GM18907 (cell line): Measurements from ENCODE around the gene PIEZO1.

Source experiments
- ATAC-seq: cut with Tn5 transposase; IDR thresholded peaks from one replicate; pipeline ENCODE4 v1.9.1; 2021; ENCODE audit warnings: mild to moderate bottlenecking, moderate library complexity; ENCODE audit not compliant: unreplicated experiment

PIEZO1 gene

GRCh38 chr16:88754109-88754911 is 30.7 kb downstream of the PIEZO1 start:
- no peak for ATAC-seq

GRCh38 chr16:88753602-88754001 is 31.4 kb downstream of the PIEZO1 start:
- no peak for ATAC-seq

DNA sequence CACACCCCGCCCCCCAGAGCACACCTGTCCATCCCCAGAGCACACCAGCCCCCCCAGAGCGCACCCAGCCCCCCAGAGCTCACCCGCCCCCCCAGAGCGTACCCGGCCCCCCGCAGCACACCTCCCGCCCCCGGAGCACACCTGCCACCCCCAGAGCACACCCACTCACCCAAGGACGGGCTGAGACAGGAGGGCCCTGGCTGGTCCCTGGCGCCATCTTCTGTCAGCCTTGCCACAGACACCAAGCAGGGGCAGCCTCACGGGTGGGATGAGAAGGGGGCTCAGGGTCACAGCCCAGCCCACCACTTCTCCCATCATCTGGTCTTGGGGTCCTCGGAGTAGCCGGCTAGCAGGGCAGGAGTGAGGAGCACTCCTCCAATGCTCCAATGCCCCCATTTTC is 31.8 kb downstream of the PIEZO1 start:
- no peak for ATAC-seq

DNA sequence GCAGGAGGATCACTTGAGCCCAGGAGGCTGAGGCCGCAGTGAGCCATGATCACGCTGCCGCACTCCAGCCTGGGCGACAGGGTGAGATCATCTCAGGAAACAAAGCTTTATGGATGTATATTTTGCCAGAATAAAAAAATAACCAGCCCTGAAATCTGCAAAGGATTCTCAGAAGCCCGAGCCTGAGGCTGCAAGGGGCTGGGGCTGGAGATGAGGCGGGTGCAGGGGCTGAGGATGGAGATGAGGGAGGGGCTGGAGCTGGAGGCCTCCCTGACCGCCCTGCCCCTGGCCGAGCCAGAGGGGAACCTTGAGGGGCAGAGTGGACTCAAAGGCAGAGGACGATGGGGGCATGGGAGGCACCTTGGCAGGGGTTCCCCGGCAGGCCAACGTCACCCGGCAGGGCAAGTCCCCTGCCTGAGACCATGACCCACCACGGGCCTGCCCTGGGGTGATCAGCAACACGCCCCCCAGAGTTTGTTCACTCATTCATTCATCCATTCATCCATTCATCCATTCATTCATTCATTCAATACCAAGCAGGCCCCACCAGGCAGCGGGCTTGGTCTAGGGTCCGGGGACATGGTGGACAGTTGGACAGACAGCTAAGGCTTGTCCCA is 32.5 kb downstream of the PIEZO1 start:
- ATAC-seq = no peak

DNA sequence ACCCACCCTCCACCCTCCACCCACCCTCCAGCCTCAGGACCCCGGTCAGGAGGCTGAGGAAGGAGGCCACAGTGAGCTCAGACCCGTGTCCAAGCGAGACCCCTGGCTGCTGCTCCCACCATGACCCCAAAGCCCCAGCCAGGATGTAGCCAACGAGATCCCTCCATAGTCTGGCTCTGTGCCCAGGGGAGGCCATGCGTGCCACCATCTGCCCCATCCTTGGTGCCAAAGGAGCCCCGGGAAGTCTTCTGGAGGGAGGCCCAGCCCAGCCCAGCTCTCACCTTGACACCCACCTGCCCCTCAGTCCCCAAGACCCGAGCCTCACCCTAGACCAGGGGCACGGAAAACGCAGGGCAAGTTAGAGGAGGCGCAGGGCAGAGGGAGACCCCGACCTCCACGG is 34.2 kb downstream of the PIEZO1 start:
- no peak for ATAC-seq

DNA sequence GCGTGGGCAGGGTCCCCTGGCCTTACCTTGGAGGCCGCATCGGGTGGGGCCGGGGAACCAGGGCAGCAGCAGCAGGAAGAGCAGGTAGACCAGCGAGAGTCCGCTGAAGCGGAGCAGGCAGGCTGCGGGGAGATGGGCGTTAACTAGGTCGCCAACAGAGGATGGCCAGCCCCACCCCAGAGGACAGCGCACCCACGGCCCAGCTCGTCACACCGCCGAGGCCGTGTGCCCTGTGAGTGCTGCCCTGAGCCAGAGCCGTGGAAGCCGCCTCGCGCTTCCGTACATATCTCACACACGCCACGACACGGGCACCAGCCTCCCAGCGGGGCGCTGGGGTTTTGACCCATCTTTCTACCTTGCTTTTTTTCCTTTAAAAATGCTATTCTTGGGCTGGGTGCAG is 35.7 kb downstream of the PIEZO1 start:
- ATAC-seq = no peak

GRCh38 chr16:88748364-88748763 is 36.7 kb downstream of the PIEZO1 start:
- no peak for ATAC-seq

- ATAC-seq = no peak
Measured at GRCh38 chr16:88747588-88748301, 37.3 kb downstream of the PIEZO1 start.

DNA sequence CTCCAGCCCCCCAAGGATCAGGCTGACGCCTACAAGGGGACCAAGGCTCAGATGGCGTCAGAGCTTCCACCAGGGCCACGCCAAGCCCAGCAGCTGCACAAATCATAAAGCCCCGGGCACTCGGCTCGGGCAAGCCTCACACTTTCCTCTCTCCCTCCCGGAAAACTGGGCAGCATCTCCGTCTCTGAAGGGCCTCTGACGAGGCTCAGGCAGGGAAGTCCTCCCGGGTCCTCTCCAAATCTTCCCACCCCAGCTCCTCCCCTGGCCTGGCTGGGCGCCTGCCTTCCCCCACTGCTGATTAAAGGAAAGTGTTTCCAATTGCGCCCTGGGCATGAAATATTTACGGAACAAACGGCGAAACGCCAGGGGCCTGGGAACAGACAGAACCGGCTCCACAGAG is 38.5 kb downstream of the PIEZO1 start:
- no peak for ATAC-seq

GRCh38 chr16:88744577-88745521 is 40.2 kb downstream of the PIEZO1 start:
- ATAC-seq = no peak

- ATAC-seq = no peak
Measured at GRCh38 chr16:88743693-88744576, 41.1 kb downstream of the PIEZO1 start.

GRCh38 chr16:88742896-88743605 is 42.0 kb downstream of the PIEZO1 start:
- no peak for ATAC-seq

DNA sequence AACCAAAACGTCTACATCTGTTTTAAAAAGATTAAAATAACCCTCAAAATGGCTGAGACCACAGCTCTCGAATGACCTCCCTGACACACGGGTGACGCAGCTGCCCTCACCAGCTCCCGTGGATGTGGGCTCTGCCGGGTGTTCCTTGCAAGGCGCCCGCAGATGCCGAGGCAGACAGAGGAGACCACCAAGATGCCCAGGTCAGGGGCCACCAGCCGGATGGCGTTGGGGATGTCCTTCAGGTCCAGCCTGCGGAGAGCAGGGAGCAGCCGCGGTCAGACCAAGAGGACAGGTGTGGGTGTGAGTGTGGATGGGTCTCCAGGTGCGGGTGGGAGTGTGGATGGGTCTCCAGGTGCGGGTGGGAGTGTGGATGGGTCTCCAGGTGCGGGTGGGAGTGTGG is 43.7 kb downstream of the PIEZO1 start:
- no peak for ATAC-seq

- ATAC-seq = no peak
Measured at GRCh38 chr16:88740727-88741055, 44.3 kb downstream of the PIEZO1 start.

DNA sequence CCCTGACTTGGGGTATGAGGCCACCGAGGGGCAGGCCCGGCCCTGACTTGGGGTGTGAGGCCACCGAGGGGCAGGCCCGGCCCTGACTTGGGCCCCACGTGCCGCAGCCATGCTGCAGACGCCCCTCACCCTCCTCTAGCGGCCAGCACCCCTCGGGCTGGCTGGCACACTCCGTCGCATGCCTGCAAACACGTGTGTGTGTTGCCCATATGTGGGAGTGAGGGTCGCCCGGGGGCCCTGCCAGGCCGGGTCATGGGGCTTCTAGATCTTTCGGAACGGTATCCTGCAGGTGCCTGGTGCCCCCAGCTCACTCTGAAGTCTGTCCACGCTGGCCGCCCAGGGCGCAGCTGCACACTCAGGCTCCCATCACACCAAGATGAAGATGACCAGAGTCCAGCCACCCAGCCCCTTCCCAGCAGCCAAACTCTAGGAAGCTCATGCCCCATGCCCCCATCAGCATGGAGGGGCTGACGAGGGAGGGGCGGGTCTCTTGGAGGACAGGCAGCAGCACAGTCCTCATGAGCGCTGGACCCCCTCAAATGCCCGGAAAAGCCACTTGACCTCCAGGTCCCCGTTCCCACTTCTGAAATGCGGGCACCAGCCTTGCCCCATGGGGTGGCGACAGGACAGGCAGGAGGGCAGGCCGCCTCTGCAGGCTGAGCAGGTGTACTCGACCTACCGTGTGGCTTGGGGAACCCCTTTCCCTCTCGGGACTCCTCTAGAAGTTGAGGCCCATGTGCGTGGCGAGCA is 44.9 kb downstream of the PIEZO1 start:
- no peak for ATAC-seq

- ATAC-seq = no peak
Measured at GRCh38 chr16:88739139-88739976, 45.7 kb downstream of the PIEZO1 start.

- ATAC-seq = no peak
Measured at GRCh38 chr16:88738151-88739084, 46.6 kb downstream of the PIEZO1 start.
